HepG2 (cell line): ENCODE data around the gene NARF. TPM values are rescaled to one million over a fixed set of nuclear protein-coding genes. Genes with fewer than 3 reads are reported as not detected.

Experiments
- KLF15 ChIP-seq: sonication (generic); formaldehyde crosslinking; IDR thresholded peaks from 2 replicates; pipeline ENCODE4 v1.8.1; 2023; ENCODE audit warnings: borderline replicate concordance, mild to moderate bottlenecking, inconsistent platforms, missing genetic modification reagents, mixed read lengths
- NR1H2 ChIP-seq: sonication (generic); formaldehyde crosslinking; IDR thresholded peaks from 2 replicates; pipeline ENCODE4 v1.8.1; 2022; ENCODE audit warnings: low read depth, missing genetic modification reagents, borderline replicate concordance
- ZFP62 ChIP-seq: sonication (generic); formaldehyde crosslinking; IDR thresholded peaks from 2 replicates; pipeline ENCODE4 v1.4.0; 2020; ENCODE audit warnings: missing genetic modification reagents
- ZMYM4 ChIP-seq: sonication (generic); formaldehyde crosslinking; IDR thresholded peaks from 2 replicates; pipeline ENCODE4 v1.8.1; 2023; ENCODE audit warnings: mild to moderate bottlenecking, missing genetic modification reagents
- ZNF180 ChIP-seq: sonication (generic); formaldehyde crosslinking; IDR thresholded peaks from 2 replicates; pipeline ENCODE4 v1.4.0; 2020; ENCODE audit warnings: low read depth, missing genetic modification reagents, borderline replicate concordance
- ZNF253 ChIP-seq: sonication (generic); formaldehyde crosslinking; IDR thresholded peaks from 2 replicates; pipeline ENCODE4 v1.8.0; 2022; ENCODE audit warnings: mild to moderate bottlenecking, missing genetic modification reagents, borderline replicate concordance
- ZNF33B ChIP-seq: sonication (generic); formaldehyde crosslinking; IDR thresholded peaks from 2 replicates; pipeline ENCODE4 v1.5.1; 2020; ENCODE audit warnings: mild to moderate bottlenecking, missing genetic modification reagents
- ZNF34 ChIP-seq: sonication (generic); formaldehyde crosslinking; IDR thresholded peaks from 2 replicates; pipeline ENCODE4 v1.4.0; 2020; ENCODE audit warnings: mild to moderate bottlenecking, missing genetic modification reagents, borderline replicate concordance
- ZNF460 ChIP-seq: sonication (generic); formaldehyde crosslinking; IDR thresholded peaks from 2 replicates; pipeline ENCODE4 v1.5.1; 2020; ENCODE audit warnings: missing genetic modification reagents, mild to moderate bottlenecking, borderline replicate concordance
- ZSCAN31 ChIP-seq: sonication (generic); formaldehyde crosslinking; IDR thresholded peaks from 2 replicates; pipeline ENCODE4 v1.5.0; 2020; ENCODE audit warnings: low read depth, mild to moderate bottlenecking, missing genetic modification reagents
- polyA plus RNA-seq, 8 experiments: library from polyadenylated mRNA; depleted of rRNA in 3 of 8; stranded (reverse) in 7 of 8; unstranded in 1 of 8; fragments of >200 nt; fragmentation: Illumina TruSeq in 4 of 8; extraction: Trizol in 4 of 8; gene quantifications; 2 replicates each; pipeline versions ENCODE4 v1.2.1 to v1.2.3, GENCODE V29; 2011 to 2016; ENCODE audit warnings: low read depth in 4 of 8, missing spikeins in 1 of 8, mixed read lengths in 1 of 8; ENCODE audit not compliant: insufficient read depth in 1 of 8
- total RNA-seq, 5 experiments: library from RNA; depleted of rRNA; stranded (reverse); fragments of >200 nt; fragmentation: Illumina TruSeq; extraction: Trizol; gene quantifications; 2 replicates each; pipeline ENCODE4 v1.2.3, GENCODE V29; 2016; ENCODE audit warnings: low read depth in 1 of 5
- TF ChIP-seq, protein P1 (sequence below): sonication (generic); formaldehyde crosslinking; IDR thresholded peaks from 2 replicates; pipeline ENCODE4 v1.9.0; 2021; ENCODE audit warnings: missing genetic modification reagents, borderline replicate concordance
- TF ChIP-seq, protein P2 (sequence below): IDR thresholded peaks from 2 replicates; pipeline ENCODE4 v1.6.1; 2016; ENCODE audit warnings: low read depth, missing genetic modification reagents, missing compliant biosample characterization
- TF ChIP-seq, protein P3 (sequence below): sonication (generic); formaldehyde crosslinking; IDR thresholded peaks from 2 replicates; pipeline ENCODE4 v1.8.1; 2023; ENCODE audit warnings: mild to moderate bottlenecking, missing genetic modification reagents, borderline replicate concordance
- TF ChIP-seq, protein P4 (sequence below): sonication (generic); formaldehyde crosslinking; IDR thresholded peaks from 2 replicates; pipeline ENCODE4 v1.4.0; 2020; ENCODE audit warnings: missing genetic modification reagents, borderline replicate concordance
- TF ChIP-seq, protein P5 (sequence below): IDR thresholded peaks from 2 replicates; pipeline ENCODE4 v1.6.1; 2016; ENCODE audit warnings: missing genetic modification reagents, missing compliant biosample characterization

The NARF gene
- total and polyA plus RNA-seq, 2 of the 13 experiments (the other 11 are each of a cell fraction or from before 2014, with no cell fraction given), result 61.1 to 144 TPM

DNA sequence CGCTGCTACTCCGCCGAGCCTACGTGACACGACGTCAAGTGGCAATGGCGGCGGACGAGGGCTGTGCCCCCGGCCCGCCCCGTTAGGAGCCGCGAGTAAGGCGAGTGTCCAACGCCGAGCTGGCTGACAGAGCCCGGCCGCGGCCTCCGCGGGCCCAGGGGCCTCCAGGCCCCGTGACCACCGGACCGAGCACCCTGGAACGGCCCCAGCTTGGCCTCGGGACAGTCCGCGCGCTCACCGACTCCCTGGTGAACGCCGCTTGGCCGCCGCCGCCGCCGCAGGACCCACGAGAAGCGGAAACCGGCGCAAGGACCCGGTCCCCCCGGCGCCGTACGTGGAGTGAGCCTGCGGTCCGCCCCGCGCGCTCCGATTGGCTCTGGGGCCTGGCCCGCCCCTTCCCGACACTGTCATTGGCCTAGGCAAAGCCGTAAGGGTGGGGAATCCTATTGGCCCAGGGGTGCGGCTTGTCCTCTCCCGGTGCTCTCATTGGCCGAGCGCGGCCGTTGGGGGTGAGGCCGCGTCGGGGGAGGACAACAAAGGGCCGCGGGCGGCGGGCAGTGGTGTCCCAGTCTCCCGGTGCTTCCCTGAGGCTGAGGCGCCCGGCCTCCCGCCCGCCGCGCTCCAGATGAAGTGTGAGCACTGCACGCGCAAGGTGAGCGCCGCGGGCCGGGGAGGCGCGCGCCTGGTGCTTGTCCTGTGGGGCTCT lies at the start of gene NARF (continued):
- TF ChIP-seq, protein P1, sequence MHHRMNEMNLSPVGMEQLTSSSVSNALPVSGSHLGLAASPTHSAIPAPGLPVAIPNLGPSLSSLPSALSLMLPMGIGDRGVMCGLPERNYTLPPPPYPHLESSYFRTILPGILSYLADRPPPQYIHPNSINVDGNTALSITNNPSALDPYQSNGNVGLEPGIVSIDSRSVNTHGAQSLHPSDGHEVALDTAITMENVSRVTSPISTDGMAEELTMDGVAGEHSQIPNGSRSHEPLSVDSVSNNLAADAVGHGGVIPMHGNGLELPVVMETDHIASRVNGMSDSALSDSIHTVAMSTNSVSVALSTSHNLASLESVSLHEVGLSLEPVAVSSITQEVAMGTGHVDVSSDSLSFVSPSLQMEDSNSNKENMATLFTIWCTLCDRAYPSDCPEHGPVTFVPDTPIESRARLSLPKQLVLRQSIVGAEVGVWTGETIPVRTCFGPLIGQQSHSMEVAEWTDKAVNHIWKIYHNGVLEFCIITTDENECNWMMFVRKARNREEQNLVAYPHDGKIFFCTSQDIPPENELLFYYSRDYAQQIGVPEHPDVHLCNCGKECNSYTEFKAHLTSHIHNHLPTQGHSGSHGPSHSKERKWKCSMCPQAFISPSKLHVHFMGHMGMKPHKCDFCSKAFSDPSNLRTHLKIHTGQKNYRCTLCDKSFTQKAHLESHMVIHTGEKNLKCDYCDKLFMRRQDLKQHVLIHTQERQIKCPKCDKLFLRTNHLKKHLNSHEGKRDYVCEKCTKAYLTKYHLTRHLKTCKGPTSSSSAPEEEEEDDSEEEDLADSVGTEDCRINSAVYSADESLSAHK (CRISPR knock-in tag), result no peak
- TF ChIP-seq ZNF253 (CRISPR knock-in tag) (peak; percentile 85; the same call in 1 of the 2 replicates), ZSCAN31 (CRISPR knock-in tag) (peak; percentile 93), ZMYM4 (CRISPR knock-in tag) (peak; percentile 94), ZNF460 (CRISPR knock-in tag) (no peak; the same call in 1 of the 2 replicates), ZNF33B (CRISPR knock-in tag) (no peak; the same call in none of the 2 replicates), ZNF34 (CRISPR knock-in tag) (peak; percentile 98), NR1H2 (CRISPR knock-in tag) (no peak), KLF15 (no peak; the same call in 1 of the 2 replicates), ZNF180 (CRISPR knock-in tag) (peak; percentile 75; the same call in 1 of the 2 replicates), ZFP62 (CRISPR knock-in tag) (no peak)
- TF ChIP-seq, protein P2, sequence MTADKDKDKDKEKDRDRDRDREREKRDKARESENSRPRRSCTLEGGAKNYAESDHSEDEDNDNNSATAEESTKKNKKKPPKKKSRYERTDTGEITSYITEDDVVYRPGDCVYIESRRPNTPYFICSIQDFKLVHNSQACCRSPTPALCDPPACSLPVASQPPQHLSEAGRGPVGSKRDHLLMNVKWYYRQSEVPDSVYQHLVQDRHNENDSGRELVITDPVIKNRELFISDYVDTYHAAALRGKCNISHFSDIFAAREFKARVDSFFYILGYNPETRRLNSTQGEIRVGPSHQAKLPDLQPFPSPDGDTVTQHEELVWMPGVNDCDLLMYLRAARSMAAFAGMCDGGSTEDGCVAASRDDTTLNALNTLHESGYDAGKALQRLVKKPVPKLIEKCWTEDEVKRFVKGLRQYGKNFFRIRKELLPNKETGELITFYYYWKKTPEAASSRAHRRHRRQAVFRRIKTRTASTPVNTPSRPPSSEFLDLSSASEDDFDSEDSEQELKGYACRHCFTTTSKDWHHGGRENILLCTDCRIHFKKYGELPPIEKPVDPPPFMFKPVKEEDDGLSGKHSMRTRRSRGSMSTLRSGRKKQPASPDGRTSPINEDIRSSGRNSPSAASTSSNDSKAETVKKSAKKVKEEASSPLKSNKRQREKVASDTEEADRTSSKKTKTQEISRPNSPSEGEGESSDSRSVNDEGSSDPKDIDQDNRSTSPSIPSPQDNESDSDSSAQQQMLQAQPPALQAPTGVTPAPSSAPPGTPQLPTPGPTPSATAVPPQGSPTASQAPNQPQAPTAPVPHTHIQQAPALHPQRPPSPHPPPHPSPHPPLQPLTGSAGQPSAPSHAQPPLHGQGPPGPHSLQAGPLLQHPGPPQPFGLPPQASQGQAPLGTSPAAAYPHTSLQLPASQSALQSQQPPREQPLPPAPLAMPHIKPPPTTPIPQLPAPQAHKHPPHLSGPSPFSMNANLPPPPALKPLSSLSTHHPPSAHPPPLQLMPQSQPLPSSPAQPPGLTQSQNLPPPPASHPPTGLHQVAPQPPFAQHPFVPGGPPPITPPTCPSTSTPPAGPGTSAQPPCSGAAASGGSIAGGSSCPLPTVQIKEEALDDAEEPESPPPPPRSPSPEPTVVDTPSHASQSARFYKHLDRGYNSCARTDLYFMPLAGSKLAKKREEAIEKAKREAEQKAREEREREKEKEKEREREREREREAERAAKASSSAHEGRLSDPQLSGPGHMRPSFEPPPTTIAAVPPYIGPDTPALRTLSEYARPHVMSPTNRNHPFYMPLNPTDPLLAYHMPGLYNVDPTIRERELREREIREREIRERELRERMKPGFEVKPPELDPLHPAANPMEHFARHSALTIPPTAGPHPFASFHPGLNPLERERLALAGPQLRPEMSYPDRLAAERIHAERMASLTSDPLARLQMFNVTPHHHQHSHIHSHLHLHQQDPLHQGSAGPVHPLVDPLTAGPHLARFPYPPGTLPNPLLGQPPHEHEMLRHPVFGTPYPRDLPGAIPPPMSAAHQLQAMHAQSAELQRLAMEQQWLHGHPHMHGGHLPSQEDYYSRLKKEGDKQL, result no peak; the same call in 1 of the 2 replicates
- TF ChIP-seq, protein P3, sequence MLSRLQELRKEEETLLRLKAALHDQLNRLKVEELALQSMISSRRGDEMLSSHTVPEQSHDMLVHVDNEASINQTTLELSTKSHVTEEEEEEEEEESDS, result no peak; the same call in 1 of the 2 replicates
- TF ChIP-seq, protein P4, sequence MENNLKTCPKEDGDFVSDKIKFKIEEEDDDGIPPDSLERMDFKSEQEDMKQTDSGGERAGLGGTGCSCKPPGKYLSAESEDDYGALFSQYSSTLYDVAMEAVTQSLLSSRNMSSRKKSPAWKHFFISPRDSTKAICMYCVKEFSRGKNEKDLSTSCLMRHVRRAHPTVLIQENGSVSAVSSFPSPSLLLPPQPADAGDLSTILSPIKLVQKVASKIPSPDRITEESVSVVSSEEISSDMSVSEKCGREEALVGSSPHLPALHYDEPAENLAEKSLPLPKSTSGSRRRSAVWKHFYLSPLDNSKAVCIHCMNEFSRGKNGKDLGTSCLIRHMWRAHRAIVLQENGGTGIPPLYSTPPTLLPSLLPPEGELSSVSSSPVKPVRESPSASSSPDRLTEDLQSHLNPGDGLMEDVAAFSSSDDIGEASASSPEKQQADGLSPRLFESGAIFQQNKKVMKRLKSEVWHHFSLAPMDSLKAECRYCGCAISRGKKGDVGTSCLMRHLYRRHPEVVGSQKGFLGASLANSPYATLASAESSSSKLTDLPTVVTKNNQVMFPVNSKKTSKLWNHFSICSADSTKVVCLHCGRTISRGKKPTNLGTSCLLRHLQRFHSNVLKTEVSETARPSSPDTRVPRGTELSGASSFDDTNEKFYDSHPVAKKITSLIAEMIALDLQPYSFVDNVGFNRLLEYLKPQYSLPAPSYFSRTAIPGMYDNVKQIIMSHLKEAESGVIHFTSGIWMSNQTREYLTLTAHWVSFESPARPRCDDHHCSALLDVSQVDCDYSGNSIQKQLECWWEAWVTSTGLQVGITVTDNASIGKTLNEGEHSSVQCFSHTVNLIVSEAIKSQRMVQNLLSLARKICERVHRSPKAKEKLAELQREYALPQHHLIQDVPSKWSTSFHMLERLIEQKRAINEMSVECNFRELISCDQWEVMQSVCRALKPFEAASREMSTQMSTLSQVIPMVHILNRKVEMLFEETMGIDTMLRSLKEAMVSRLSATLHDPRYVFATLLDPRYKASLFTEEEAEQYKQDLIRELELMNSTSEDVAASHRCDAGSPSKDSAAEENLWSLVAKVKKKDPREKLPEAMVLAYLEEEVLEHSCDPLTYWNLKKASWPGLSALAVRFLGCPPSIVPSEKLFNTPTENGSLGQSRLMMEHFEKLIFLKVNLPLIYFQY (CRISPR knock-in tag), result peak; percentile 73; the same call in 1 of the 2 replicates
- TF ChIP-seq, protein P5, sequence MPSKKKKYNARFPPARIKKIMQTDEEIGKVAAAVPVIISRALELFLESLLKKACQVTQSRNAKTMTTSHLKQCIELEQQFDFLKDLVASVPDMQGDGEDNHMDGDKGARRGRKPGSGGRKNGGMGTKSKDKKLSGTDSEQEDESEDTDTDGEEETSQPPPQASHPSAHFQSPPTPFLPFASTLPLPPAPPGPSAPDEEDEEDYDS (CRISPR knock-in tag), result peak; percentile 99
